Esophagus muscularis mucosa (tissue), 4 donors: Measurements from ENCODE around the gene UBE4B. TPM values are rescaled to one million over a fixed set of nuclear protein-coding genes. Genes with fewer than 3 reads are reported as not detected.

Experiments
- DNase-seq: peaks from one replicate; pipeline ENCODE4 v3.0.0-alpha.2; 2017; ENCODE audit errors: extremely low spot score
- H3K27ac ChIP-seq, 4 donors: fragments of 200-600 bp; sonication (generic); replicated peaks in 1 of 4; 1 replicate in 3 of 4; 2 replicates in 1 of 4; pipeline ENCODE4 v1.5.1; 2016 to 2019; ENCODE audit warnings: mild to moderate bottlenecking in 1 of 4
- H3K27me3 ChIP-seq, 4 donors: fragments of 200-600 bp; sonication (generic); one replicate each; pipeline versions ENCODE4 v1.5.1 to v1.6.0; 2016 to 2019
- H3K36me3 ChIP-seq, 4 donors: fragments of 200-600 bp; sonication (generic); one replicate each; pipeline ENCODE4 v1.5.1; 2016 to 2019
- H3K4me1 ChIP-seq, 4 donors: fragments of 200-600 bp; sonication (generic); one replicate each; pipeline ENCODE4 v1.5.1; 2016 to 2019
- H3K4me3 ChIP-seq, 4 donors: fragments of 200-600 bp; sonication (generic); 1 replicate in 2 of 4; 2 replicates in 2 of 4; pipeline ENCODE4 v1.5.1; 2016 to 2019; ENCODE audit warnings: mild to moderate bottlenecking in 4 of 4, moderate library complexity in 1 of 4
- H3K9me3 ChIP-seq, 4 donors: fragments of 200-600 bp; sonication (generic); 1 replicate in 3 of 4; 2 replicates in 1 of 4; pipeline ENCODE4 v1.5.1; 2016 to 2019
- CTCF ChIP-seq, 3 experiments: fragments of 200-600 bp in 2 of 3; fragments of 450-650 bp in 1 of 3; sonication (generic) in 2 of 3; IDR thresholded peaks; one replicate each; pipeline ENCODE4 v1.5.1; 2017 to 2019; ENCODE audit warnings: antibody characterized with exemption in 3 of 3, mild to moderate bottlenecking in 2 of 3, moderate library complexity in 1 of 3
- EP300 ChIP-seq: sonication (generic); formaldehyde crosslinking; IDR thresholded peaks from one replicate; pipeline ENCODE4 v1.6.1; 2017; ENCODE audit warnings: antibody characterized with exemption
- POLR2A ChIP-seq: fragments of 450-650 bp; IDR thresholded peaks from one replicate; pipeline ENCODE4 v1.6.1; 2017; ENCODE audit warnings: antibody characterized with exemption, moderate library complexity, mild to moderate bottlenecking, low read depth
- POLR2AphosphoS5 ChIP-seq, 2 donors: sonication (generic); formaldehyde crosslinking; IDR thresholded peaks; one replicate each; pipeline ENCODE4 v1.6.1; 2017; ENCODE audit warnings: antibody characterized with exemption in 2 of 2
- WGBS: methylation state at CpG from one replicate; pipeline ENCODE4 v1.1.5; 2018; 5-methylcytosine and 5-hydroxymethylcytosine counted together
- intact Hi-C: fragments of 100-400 bp; cut with DNase I; formaldehyde crosslinking; loops from one replicate; pipeline ENCODE4 v1.15.1; 2023
- total RNA-seq, 4 donors: library from RNA; depleted of rRNA; stranded (reverse); fragments of >200 nt; gene quantifications; one replicate each; pipeline versions ENCODE4 v1.1.0 to v1.2.1, GENCODE V29; 2016

The UBE4B gene
- total RNA-seq, 4 donors from 2014 or later, result 58.6 to 110 (median 85.5) TPM

- Histone ChIP-seq H3K4me1 (no peaks in the 10 kb centered on the region), H3K27ac (no peak overlapping the region), H3K27me3 (no peaks in the 10 kb centered on the region), H3K4me3 (no peak overlapping the region), H3K36me3 (peaks cover 24 to 78% (median 63%) of the 10 kb centered on the region in 4 donors), H3K9me3 (no peaks in the 10 kb centered on the region)
- TF ChIP-seq POLR2A (no peak), CTCF (IDR thresholded peaks at IDR 0.05) (no peak), POLR2AphosphoS5 (IDR thresholded peaks at IDR 0.05) (no peak), EP300 (no peak)
- intact Hi-C loops, result no loop called here
- 94% methylated on average over 9 of the region's 10 CpGs for WGBS
- DNase-seq, result no peak
Observed at GRCh38 chr1:10173582-10173981, 140.8 kb downstream of the UBE4B start.

- Histone ChIP-seq H3K36me3 (peaks cover 12 to 68% (median 50%) of the 10 kb centered on the region in 4 donors), H3K4me1 (no peaks in the 10 kb centered on the region), H3K27ac (no peak overlapping the region), H3K4me3 (no peak overlapping the region), H3K9me3 (no peaks in the 10 kb centered on the region), H3K27me3 (no peaks in the 10 kb centered on the region)
- WGBS, result 65% methylated on average over 5 of the region's 5 CpGs
- DNase-seq, result no peak
- intact Hi-C loops, result no loop called here
- no peak for TF ChIP-seq POLR2A
Observed at GRCh38 chr1:10177876-10178275, 145.1 kb downstream of the UBE4B start.

- no peak overlapping the region for H3K4me3 ChIP-seq
- no peaks in the 10 kb centered on the region for H3K27me3 ChIP-seq
- intact Hi-C loops, result no loop called here
- H3K36me3 ChIP-seq, result peaks cover 12 to 59% (median 41%) of the 10 kb centered on the region in 4 donors
- 78% methylated on average over 22 of the region's 22 CpGs for WGBS
- no peak for TF ChIP-seq CTCF (IDR thresholded peaks at IDR 0.05)
- no peak for TF ChIP-seq EP300
- TF ChIP-seq POLR2AphosphoS5 (IDR thresholded peaks at IDR 0.05), result no peak
- TF ChIP-seq POLR2A, result no peak
- H3K4me1 ChIP-seq, result no peaks in the 10 kb centered on the region
- no peak for DNase-seq
- H3K9me3 ChIP-seq, result no peaks in the 10 kb centered on the region
- no peak overlapping the region for H3K27ac ChIP-seq
Observed at GRCh38 chr1:10178597-10179405, 146.0 kb downstream of the UBE4B start.

GRCh38 chr1:10179406-10180091, 146.8 kb downstream of the UBE4B start:
- TF ChIP-seq CTCF (IDR thresholded peaks at IDR 0.05), result no peak
- TF ChIP-seq POLR2A, result no peak
- no peak for TF ChIP-seq EP300
- no peak for TF ChIP-seq POLR2AphosphoS5 (IDR thresholded peaks at IDR 0.05)
- Histone ChIP-seq H3K4me3 (no peak overlapping the region), H3K27me3 (no peaks in the 10 kb centered on the region), H3K9me3 (no peaks in the 10 kb centered on the region), H3K36me3 (peaks cover 12 to 55% (median 39%) of the 10 kb centered on the region in 4 donors), H3K4me1 (no peaks in the 10 kb centered on the region), H3K27ac (no peak overlapping the region)
- intact Hi-C loops, result no loop called here
- 85% methylated on average over 23 of the region's 23 CpGs for WGBS
- no peak for DNase-seq

- 88% methylated on average over 7 of the region's 7 CpGs for WGBS
- H3K36me3 ChIP-seq, result peaks cover 12 to 45% (median 33%) of the 10 kb centered on the region in 4 donors
- no peak overlapping the region for H3K4me3 ChIP-seq
- DNase-seq, result no peak
- H3K27me3 ChIP-seq, result no peaks in the 10 kb centered on the region
- H3K9me3 ChIP-seq, result no peaks in the 10 kb centered on the region
- no peak overlapping the region for H3K27ac ChIP-seq
- intact Hi-C loops, result no loop called here
- no peak for TF ChIP-seq POLR2AphosphoS5 (IDR thresholded peaks at IDR 0.05)
- no peak for TF ChIP-seq POLR2A
- TF ChIP-seq CTCF (IDR thresholded peaks at IDR 0.05), result no peak
- TF ChIP-seq EP300, result no peak
- no peaks in the 10 kb centered on the region for H3K4me1 ChIP-seq
Observed at GRCh38 chr1:10181154-10181553, 148.4 kb downstream of the UBE4B start.
